Measurements from ENCODE around the gene PCNA.

Gene PCNA

GRCh38 chr20:5140195-5140594, 20.4 kb upstream of the PCNA start:
- Histone ChIP-seq H3K4me1 (ENCODE audit: control insufficient read depth, insufficient read depth, low read length) (peaks cover 30% of the 10 kb centered on the region), H3K27me3 (ENCODE audit: control insufficient read depth in 1 of 2, insufficient read depth in 2 of 2, low read length in 2 of 2) (no peaks in the 10 kb centered on the region), H3K27ac (ENCODE audit: low read length) (no peak overlapping the region), H3K4me3 (ENCODE audit: low read length in 2 of 2) (no peak overlapping the region), H3K9ac (ENCODE audit: low read length in 2 of 2) (no peak overlapping the region), H3K9me3 (ENCODE audit: control insufficient read depth in 2 of 2, low read length in 2 of 2) (no peaks in the 10 kb centered on the region), H3K36me3 (ENCODE audit: control insufficient read depth in 2 of 2, insufficient read depth in 2 of 2, low read length in 2 of 2) (no peaks in the 10 kb centered on the region)

GRCh38 chr20:5136096-5136495, 16.3 kb upstream of the PCNA start:
- Histone ChIP-seq H3K36me3 (ENCODE audit: control insufficient read depth in 2 of 2, insufficient read depth in 2 of 2, low read length in 2 of 2) (no peaks in the 10 kb centered on the region), H3K27ac (ENCODE audit: low read length) (peak overlapping the region; percentile 41), H3K9ac (ENCODE audit: low read length in 2 of 2) (no peak overlapping the region), H3K9me3 (ENCODE audit: control insufficient read depth in 2 of 2, low read length in 2 of 2) (no peaks in the 10 kb centered on the region), H3K4me3 (ENCODE audit: low read length in 2 of 2) (peak overlapping the region in 1 of 2 donors; percentile 35), H3K4me1 (ENCODE audit: control insufficient read depth, insufficient read depth, low read length) (peaks cover 28% of the 10 kb centered on the region), H3K27me3 (ENCODE audit: control insufficient read depth in 1 of 2, insufficient read depth in 2 of 2, low read length in 2 of 2) (no peaks in the 10 kb centered on the region)

GRCh38 chr20:5135363-5136012, 15.7 kb upstream of the PCNA start:
- Histone ChIP-seq H3K9ac (ENCODE audit: low read length in 2 of 2) (peak overlapping the region in 1 of 2 donors; percentile 29), H3K4me1 (ENCODE audit: control insufficient read depth, insufficient read depth, low read length) (peaks cover 26% of the 10 kb centered on the region), H3K36me3 (ENCODE audit: control insufficient read depth in 2 of 2, insufficient read depth in 2 of 2, low read length in 2 of 2) (no peaks in the 10 kb centered on the region), H3K9me3 (ENCODE audit: control insufficient read depth in 2 of 2, low read length in 2 of 2) (no peaks in the 10 kb centered on the region), H3K27ac (ENCODE audit: low read length) (peak overlapping the region; percentile 41), H3K27me3 (ENCODE audit: control insufficient read depth in 1 of 2, insufficient read depth in 2 of 2, low read length in 2 of 2) (no peaks in the 10 kb centered on the region), H3K4me3 (ENCODE audit: low read length in 2 of 2) (peak overlapping the region in 1 of 2 donors; percentile 35)

- no peaks in the 10 kb centered on the region for H3K9me3 ChIP-seq (ENCODE audit: control insufficient read depth in 2 of 2, low read length in 2 of 2)
- H3K9ac ChIP-seq (ENCODE audit: low read length in 2 of 2) = no peak overlapping the region
- H3K36me3 ChIP-seq (ENCODE audit: control insufficient read depth in 2 of 2, insufficient read depth in 2 of 2, low read length in 2 of 2) = no peaks in the 10 kb centered on the region
- peaks cover 31% of the 10 kb centered on the region for H3K4me1 ChIP-seq (ENCODE audit: control insufficient read depth, insufficient read depth, low read length)
- H3K27me3 ChIP-seq (ENCODE audit: control insufficient read depth in 1 of 2, insufficient read depth in 2 of 2, low read length in 2 of 2) = no peaks in the 10 kb centered on the region
- no peak overlapping the region for H3K27ac ChIP-seq (ENCODE audit: low read length)
- no peak overlapping the region for H3K4me3 ChIP-seq (ENCODE audit: low read length in 2 of 2)
Measured at GRCh38 chr20:5133998-5134397, 14.2 kb upstream of the PCNA start.

- H3K27ac ChIP-seq (ENCODE audit: low read length) = no peak overlapping the region
- H3K9ac ChIP-seq (ENCODE audit: low read length in 2 of 2) = peak overlapping the region in 1 of 2 donors; percentile 17
- peak overlapping the region in 1 of 2 donors; percentile 52 for H3K4me3 ChIP-seq (ENCODE audit: low read length in 2 of 2)
- peaks cover 38% of the 10 kb centered on the region for H3K4me1 ChIP-seq (ENCODE audit: control insufficient read depth, insufficient read depth, low read length)
- H3K27me3 ChIP-seq (ENCODE audit: control insufficient read depth in 1 of 2, insufficient read depth in 2 of 2, low read length in 2 of 2) = no peaks in the 10 kb centered on the region
- no peaks in the 10 kb centered on the region for H3K36me3 ChIP-seq (ENCODE audit: control insufficient read depth in 2 of 2, insufficient read depth in 2 of 2, low read length in 2 of 2)
- H3K9me3 ChIP-seq (ENCODE audit: control insufficient read depth in 2 of 2, low read length in 2 of 2) = no peaks in the 10 kb centered on the region
Measured at GRCh38 chr20:5131502-5131901, 11.7 kb upstream of the PCNA start.

GRCh38 chr20:5128886-5129285, 9.1 kb upstream of the PCNA start:
- Histone ChIP-seq H3K4me3 (ENCODE audit: low read length in 2 of 2) (peak overlapping the region in 1 of 2 donors; percentile 92), H3K4me1 (ENCODE audit: control insufficient read depth, insufficient read depth, low read length) (peaks cover 29% of the 10 kb centered on the region), H3K36me3 (ENCODE audit: control insufficient read depth in 2 of 2, insufficient read depth in 2 of 2, low read length in 2 of 2) (no peaks in the 10 kb centered on the region), H3K9ac (ENCODE audit: low read length in 2 of 2) (no peak overlapping the region), H3K27me3 (ENCODE audit: control insufficient read depth in 1 of 2, insufficient read depth in 2 of 2, low read length in 2 of 2) (no peaks in the 10 kb centered on the region), H3K27ac (ENCODE audit: low read length) (peak overlapping the region; percentile 90), H3K9me3 (ENCODE audit: control insufficient read depth in 2 of 2, low read length in 2 of 2) (no peaks in the 10 kb centered on the region)

GRCh38 chr20:5127859-5128424, 8.2 kb upstream of the PCNA start:
- peaks cover 29% of the 10 kb centered on the region for H3K4me1 ChIP-seq (ENCODE audit: control insufficient read depth, insufficient read depth, low read length)
- peak overlapping the region; percentile 87 to 92 for H3K4me3 ChIP-seq (ENCODE audit: low read length in 2 of 2)
- no peaks in the 10 kb centered on the region for H3K9me3 ChIP-seq (ENCODE audit: control insufficient read depth in 2 of 2, low read length in 2 of 2)
- peak overlapping the region; percentile 82 to 86 for H3K9ac ChIP-seq (ENCODE audit: low read length in 2 of 2)
- peak overlapping the region; percentile 90 for H3K27ac ChIP-seq (ENCODE audit: low read length)
- H3K36me3 ChIP-seq (ENCODE audit: control insufficient read depth in 2 of 2, insufficient read depth in 2 of 2, low read length in 2 of 2) = no peaks in the 10 kb centered on the region
- H3K27me3 ChIP-seq (ENCODE audit: control insufficient read depth in 1 of 2, insufficient read depth in 2 of 2, low read length in 2 of 2) = no peaks in the 10 kb centered on the region

GRCh38 chr20:5127204-5127858, 7.6 kb upstream of the PCNA start:
- Histone ChIP-seq H3K27ac (ENCODE audit: low read length) (peak overlapping the region; percentile 90), H3K9ac (ENCODE audit: low read length in 2 of 2) (peak overlapping the region; percentile 82 to 86), H3K36me3 (ENCODE audit: control insufficient read depth in 2 of 2, insufficient read depth in 2 of 2, low read length in 2 of 2) (no peaks in the 10 kb centered on the region), H3K9me3 (ENCODE audit: control insufficient read depth in 2 of 2, low read length in 2 of 2) (no peaks in the 10 kb centered on the region), H3K4me1 (ENCODE audit: control insufficient read depth, insufficient read depth, low read length) (peaks cover 29% of the 10 kb centered on the region), H3K27me3 (ENCODE audit: control insufficient read depth in 1 of 2, insufficient read depth in 2 of 2, low read length in 2 of 2) (no peaks in the 10 kb centered on the region), H3K4me3 (ENCODE audit: low read length in 2 of 2) (peak overlapping the region; percentile 87 to 92)

GRCh38 chr20:5126512-5127203, 6.9 kb upstream of the PCNA start, which contains the start of gene CDS2:
Gene CDS2, plus strand, starts transcription at chr20:5127008. Its CDS starts 85 bp downstream, at chr20:5127093.
- no peaks in the 10 kb centered on the region for H3K36me3 ChIP-seq (ENCODE audit: control insufficient read depth in 2 of 2, insufficient read depth in 2 of 2, low read length in 2 of 2)
- peak within 1 kb of the TSS; percentile 90 for H3K27ac ChIP-seq (ENCODE audit: low read length)
- no peaks in the 10 kb centered on the region for H3K27me3 ChIP-seq (ENCODE audit: control insufficient read depth in 1 of 2, insufficient read depth in 2 of 2, low read length in 2 of 2)
- peak within 1 kb of the TSS; percentile 82 to 92 for H3K9ac ChIP-seq (ENCODE audit: low read length in 2 of 2)
- H3K4me1 ChIP-seq (ENCODE audit: control insufficient read depth, insufficient read depth, low read length) = peaks cover 25% of the 10 kb centered on the region
- peak within 1 kb of the TSS; percentile 87 to 92 for H3K4me3 ChIP-seq (ENCODE audit: low read length in 2 of 2)
- H3K9me3 ChIP-seq (ENCODE audit: control insufficient read depth in 2 of 2, low read length in 2 of 2) = no peaks in the 10 kb centered on the region

- Histone ChIP-seq H3K9me3 (ENCODE audit: control insufficient read depth in 2 of 2, low read length in 2 of 2) (no peaks in the 10 kb centered on the region), H3K9ac (ENCODE audit: low read length in 2 of 2) (no peak overlapping the region), H3K4me1 (ENCODE audit: control insufficient read depth, insufficient read depth, low read length) (peaks cover 5% of the 10 kb centered on the region), H3K27me3 (ENCODE audit: control insufficient read depth in 1 of 2, insufficient read depth in 2 of 2, low read length in 2 of 2) (no peaks in the 10 kb centered on the region), H3K27ac (ENCODE audit: low read length) (no peak overlapping the region), H3K36me3 (ENCODE audit: control insufficient read depth in 2 of 2, insufficient read depth in 2 of 2, low read length in 2 of 2) (no peaks in the 10 kb centered on the region), H3K4me3 (ENCODE audit: low read length in 2 of 2) (no peak overlapping the region)
Measured at GRCh38 chr20:5122873-5123260, 3.1 kb upstream of the PCNA start.
